IMR-90 (cell line): ENCODE data around the gene MRM1. TPM values are rescaled to one million over a fixed set of nuclear protein-coding genes. Genes with fewer than 3 reads are reported as not detected.

Experiments
- ATAC-seq: fragments of 200-7000 bp; cut with Tn5 transposase; 2 replicates; pipeline ENCODE4 v1.9.1; 2020; ENCODE audit warnings: low read depth, mild to moderate bottlenecking, moderate library complexity
- BruUV-seq: library from RNA; stranded (reverse); fragments of 400-500 nt; replicated peaks from 2 replicates; lab custom pipeline; 2021; lab: Mats Ljungman, UMichigan
- CTCF ChIA-PET: fragments of 300-600 bp; formaldehyde crosslinking; extraction: SDS; loops from one replicate; lab custom pipeline; 2021; ENCODE audit warnings: antibody characterized with exemption; lab: Yijun Ruan, JAX
- POLR2A ChIA-PET: fragments of 300-600 bp; sonication (Branson Sonifier 250); formaldehyde crosslinking; loops from one replicate; lab custom pipeline; 2022; ENCODE audit warnings: antibody characterized with exemption; ENCODE audit not compliant: unreplicated experiment; lab: Charles Lee
- DNase-seq: peaks from one replicate; pipeline ENCODE4 v3.0.0; 2013
- H2AFZ ChIP-seq: replicated peaks from 2 replicates; pipeline ENCODE3; 2013; ENCODE audit warnings: low read length, mild to moderate bottlenecking; ENCODE audit not compliant: poor library complexity
- H2AK5ac ChIP-seq: 2 replicates; pipeline ENCODE4 v1.6.1; 2013; ENCODE audit warnings: low read depth, low read length, inconsistent platforms
- H2AK9ac ChIP-seq: replicated peaks from 2 replicates; pipeline ENCODE3; 2013; ENCODE audit warnings: mild to moderate bottlenecking, low read depth, low read length, moderate library complexity; ENCODE audit not compliant: poor library complexity
- H2BK120ac ChIP-seq: 2 replicates; pipeline ENCODE4 v1.6.1; 2013; ENCODE audit warnings: low read depth, low read length, inconsistent platforms
- H2BK15ac ChIP-seq: 3 replicates; pipeline ENCODE4 v1.6.1; 2013; ENCODE audit warnings: low read depth, low read length, inconsistent platforms
- H2BK20ac ChIP-seq: 2 replicates; pipeline ENCODE4 v1.6.1; 2013; ENCODE audit warnings: low read depth, mild to moderate bottlenecking, inconsistent platforms, low read length, moderate library complexity
- H2BK5ac ChIP-seq: 2 replicates; pipeline ENCODE4 v1.6.1; 2013; ENCODE audit warnings: mild to moderate bottlenecking, low read depth, low read length, inconsistent platforms; ENCODE audit not compliant: poor library complexity, severe bottlenecking
- H3K14ac ChIP-seq: replicated peaks from 2 replicates; pipeline ENCODE4 v1.6.1; 2013; ENCODE audit warnings: low read depth, low read length, inconsistent platforms
- H3K18ac ChIP-seq: 2 replicates; pipeline ENCODE4 v1.6.1; 2013; ENCODE audit warnings: low read depth, low read length, control low read depth
- H3K23ac ChIP-seq: 2 replicates; pipeline ENCODE4 v1.6.1; 2013; ENCODE audit warnings: low read depth, low read length, inconsistent platforms
- H3K27ac ChIP-seq: 2 replicates; pipeline ENCODE4 v1.5.1; 2013; ENCODE audit warnings: mild to moderate bottlenecking, control low read depth, low read length; ENCODE audit not compliant: insufficient read depth
- H3K27me3 ChIP-seq: 2 replicates; pipeline ENCODE4 v1.6.1; 2013; ENCODE audit warnings: low read length; ENCODE audit not compliant: control insufficient read depth, insufficient read depth
- H3K36me3 ChIP-seq: 2 replicates; pipeline ENCODE4 v1.6.1; 2013; ENCODE audit warnings: low read length, mixed read lengths; ENCODE audit not compliant: control insufficient read depth, insufficient read depth
- H3K4ac ChIP-seq: 2 replicates; pipeline ENCODE4 v1.6.1; 2013; ENCODE audit warnings: low read depth, low read length, inconsistent platforms
- H3K4me1 ChIP-seq: 2 replicates; pipeline ENCODE4 v1.6.1; 2013; ENCODE audit warnings: low read length, mixed read lengths; ENCODE audit not compliant: control insufficient read depth, insufficient read depth
- H3K4me2 ChIP-seq: 2 replicates; pipeline ENCODE4 v1.6.1; 2013; ENCODE audit warnings: low read depth, mild to moderate bottlenecking, control low read depth, low read length, moderate library complexity
- H3K4me3 ChIP-seq: 2 replicates; pipeline ENCODE4 v1.5.1; 2013; ENCODE audit warnings: low read depth, mild to moderate bottlenecking, control low read depth, low read length, moderate library complexity; ENCODE audit not compliant: insufficient read depth
- H3K56ac ChIP-seq: 2 replicates; pipeline ENCODE4 v1.6.1; 2013; ENCODE audit warnings: low read length, inconsistent platforms; ENCODE audit not compliant: insufficient read depth; ENCODE audit errors: extremely low read depth
- H3K79me1 ChIP-seq, 2 experiments: 2 replicates each; pipeline ENCODE4 v1.6.1; 2013; ENCODE audit warnings: low read length in 2 of 2, inconsistent platforms in 1 of 2, low read depth in 1 of 2
- H3K9ac ChIP-seq: 2 replicates; pipeline ENCODE4 v1.6.1; 2013; ENCODE audit warnings: low read depth, low read length, control low read depth
- H3K9me1 ChIP-seq: 2 replicates; pipeline ENCODE4 v1.6.1; 2013; ENCODE audit warnings: low read length, inconsistent platforms; ENCODE audit not compliant: insufficient read depth
- H3K9me3 ChIP-seq: 2 replicates; pipeline ENCODE4 v1.6.1; 2013; ENCODE audit warnings: low read length; ENCODE audit not compliant: control insufficient read depth, insufficient read depth
- H4K20me1 ChIP-seq: 2 replicates; pipeline ENCODE4 v1.6.1; 2013; ENCODE audit warnings: low read length, inconsistent platforms; ENCODE audit not compliant: insufficient read depth
- H4K5ac ChIP-seq: 2 replicates; pipeline ENCODE4 v1.6.1; 2013; ENCODE audit warnings: mild to moderate bottlenecking, low read depth, low read length, control low read depth
- H4K8ac ChIP-seq, 2 experiments: 2 replicates each; pipeline ENCODE4 v1.6.1; 2013; ENCODE audit warnings: low read depth in 2 of 2, low read length in 2 of 2, control low read depth in 1 of 2, inconsistent platforms in 1 of 2
- H4K91ac ChIP-seq: 2 replicates; pipeline ENCODE4 v1.6.1; 2013; ENCODE audit warnings: low read depth, low read length, inconsistent platforms; ENCODE audit not compliant: insufficient read depth
- BHLHE40 ChIP-seq: fragments of 150-350 bp; IDR thresholded peaks from 2 replicates; pipeline ENCODE4 v1.6.1; 2016; ENCODE audit warnings: mild to moderate bottlenecking, low read depth, low read length
- CTCF ChIP-seq: conservative IDR thresholded peaks from 2 replicates; pipeline ENCODE4 v1.5.1; 2012; ENCODE audit warnings: mild to moderate bottlenecking, low read depth, low read length, improper control_type of control experiment
- MAZ ChIP-seq: IDR thresholded peaks from 2 replicates; pipeline ENCODE4 v1.6.1; 2012; ENCODE audit warnings: low read depth, mild to moderate bottlenecking, low read length, improper control_type of control experiment, moderate library complexity, borderline replicate concordance
- RAD21 ChIP-seq: IDR thresholded peaks from 2 replicates; pipeline ENCODE4 v1.6.1; 2012; ENCODE audit warnings: low read length, improper control_type of control experiment
- RFX5 ChIP-seq: IDR thresholded peaks from 2 replicates; pipeline ENCODE4 v1.8.0; 2012; ENCODE audit warnings: low read depth, mild to moderate bottlenecking, low read length, moderate library complexity
- SMC3 ChIP-seq: fragments of 150-350 bp; IDR thresholded peaks from 2 replicates; pipeline ENCODE4 v1.6.1; 2016; ENCODE audit warnings: low read depth, mild to moderate bottlenecking, antibody characterized with exemption, low read length, moderate library complexity
- WGBS, 2 experiments: methylation state at CpG; one replicate each; pipeline versions ENCODE4 v1.1.5 to v1.1.7; 2013; ENCODE audit warnings: missing lambda C conversion rate in 2 of 2; ENCODE audit not compliant: insufficient read length in 1 of 2; ENCODE audit errors: extremely low coverage in 2 of 2; 5-methylcytosine and 5-hydroxymethylcytosine counted together
- dilution Hi-C: fragments of 300-500 bp; cut with HindIII; formaldehyde crosslinking; loops from one replicate; pipeline ENCODE4 v1.14.3; 2018; ENCODE audit warnings: low sequenced_read_pairs; ENCODE audit not compliant: unreplicated experiment
- in situ Hi-C: fragments of 300-500 bp; cut with MboI; formaldehyde crosslinking; loops from 3 replicates; pipeline ENCODE4 v1.14.3; 2019; ENCODE audit warnings: low sequenced_read_pairs, inconsistent platforms, mixed read lengths
- intact Hi-C: fragments of 100-400 bp; cut with micrococcal nuclease; formaldehyde crosslinking; loops from 2 replicates; pipeline ENCODE4 v1.10.0; 2022
- polyA plus RNA-seq, 3 experiments: library from polyadenylated mRNA; depleted of rRNA; stranded (reverse); fragments of >200 nt; gene quantifications; 2 replicates each; pipeline ENCODE4 v1.2.3, GENCODE V29; 2012; ENCODE audit warnings: low replicate concordance in 1 of 3
- total RNA-seq: library from RNA; depleted of rRNA; stranded (reverse); fragments of >200 nt; gene quantifications from 2 replicates; pipeline ENCODE4 v1.2.3, GENCODE V29; 2012

The MRM1 gene
- total and polyA plus RNA-seq, 2 of the 4 experiments (the other 2 are of a cell fraction) = 2.2 to 5.3 TPM

- no TSS peak for BruUV-seq
- Histone ChIP-seq H4K91ac (no peak overlapping the region), H3K79me1 (no peaks in the 10 kb centered on the region), H4K5ac (no peak overlapping the region), H3K4me1 (peaks cover 2% of the 10 kb centered on the region; the same call in 1 of the 2 replicates), H3K9me3 (no peaks in the 10 kb centered on the region), H2BK120ac (no peak overlapping the region), H4K8ac (no peak overlapping the region), H2BK15ac (no peak overlapping the region), H3K9ac (no peak overlapping the region), H2AK5ac (no peak overlapping the region), H3K18ac (no peak overlapping the region), H3K9me1 (no peaks in the 10 kb centered on the region), H2AK9ac (peak overlapping the region; percentile 70), H3K4ac (no peak overlapping the region), H2BK5ac (no peak overlapping the region), H3K4me2 (no peak overlapping the region), H4K20me1 (no peaks in the 10 kb centered on the region; the same call in 1 of the 2 replicates), H3K27ac (no peak overlapping the region), H3K23ac (no peak overlapping the region), H2BK20ac (no peak overlapping the region), H3K36me3 (no peaks in the 10 kb centered on the region), H3K14ac (no peak overlapping the region), H3K4me3 (no peak overlapping the region), H3K27me3 (peaks cover 45% of the 10 kb centered on the region), H3K56ac (no peak overlapping the region), H2AFZ (peak overlapping the region; percentile 57)
- peak; percentile 51 for DNase-seq
- ChIA-PET POLR2A (no interaction called here), CTCF (interaction anchor here (0.6 to 2.2 kb wide), 7 partner anchors 9 to 611 kb away, joined by 3 to 9 read pairs (median 3); no protein-coding TSS in a partner anchor)
- dilution Hi-C loops (loop anchor here (25.0 kb wide), 1 partner anchor 433 kb away; no protein-coding TSS in a partner anchor), in situ Hi-C loops (no loop called here), intact Hi-C loops (loop anchor here (1.0 to 2.0 kb wide), 4 partner anchors 418 to 743 kb away; no protein-coding TSS in a partner anchor)
- ATAC-seq = peak; percentile 97
- TF ChIP-seq SMC3 (peak; percentile 90), RAD21 (peak; percentile 94), BHLHE40 (no peak), MAZ (peak; percentile 31; the same call in 1 of the 2 replicates), RFX5 (no peak), CTCF (peak; percentile 98)
- 0% methylated on average over 1 of the region's 14 CpGs; no CpG with 5 or more reads in 1 of the 2 experiments for WGBS, 2 experiments
Observed at GRCh38 chr17:36629252-36629847, 28.0 kb downstream of the MRM1 start.
